Left lung (tissue), 10 donors: ENCODE results near the gene CCBE1. TPM values are rescaled to one million over a fixed set of nuclear protein-coding genes. Genes with fewer than 3 reads are reported as not detected.
A peak's percentile ranks its signal among the peaks of the same experiment; 100 is the strongest.
"Not testable (repeated sequence)": the region's sequence is repeated elsewhere in the genome, so short reads cannot be mapped to it uniquely, and the experiment has no call there.

ENCODE experiments used
- ATAC-seq: fragments of 200-7000 bp; cut with Tn5 transposase; one replicate; pipeline ENCODE4 v1.9.1; 2020; ENCODE audit warnings: moderate library complexity
- DNase-seq, 4 donors: peaks; one replicate each; pipeline ENCODE4 v3.0.0-alpha.2; 2013 to 2020
- H3K27ac ChIP-seq, 2 donors: fragments of 200-600 bp; sonication (generic) in 1 of 2; one replicate each; pipeline versions ENCODE4 v1.5.0 to v1.8.0; 2020 to 2021
- H3K27me3 ChIP-seq, 2 donors: fragments of 200-600 bp; sonication (generic) in 1 of 2; one replicate each; pipeline versions ENCODE4 v1.5.0 to v1.8.0; 2020 to 2021
- H3K36me3 ChIP-seq, 2 donors: fragments of 200-600 bp; sonication (generic) in 1 of 2; one replicate each; pipeline versions ENCODE4 v1.5.0 to v1.8.0; 2020 to 2021
- H3K4me1 ChIP-seq, 2 donors: fragments of 200-600 bp; one replicate each; pipeline ENCODE4 v1.8.0; 2021
- H3K4me3 ChIP-seq, 2 donors: fragments of 200-600 bp; sonication (generic) in 1 of 2; one replicate each; pipeline versions ENCODE4 v1.5.0 to v1.8.0; 2020 to 2021; ENCODE audit warnings: mild to moderate bottlenecking in 1 of 2
- H3K9me3 ChIP-seq, 2 donors: fragments of 200-600 bp; sonication (generic) in 1 of 2; one replicate each; pipeline versions ENCODE4 v1.5.0 to v1.8.0; 2020 to 2021
- intact Hi-C, 2 donors: fragments of 100-400 bp; cut with DNase I; formaldehyde crosslinking; loops; one replicate each; pipeline versions ENCODE4 v1.11.2 to v1.14.2; 2022
- polyA plus RNA-seq, 6 donors: library from polyadenylated mRNA; unstranded; fragments of 120-200 nt; gene quantifications; one replicate each; pipeline ENCODE4 v1.2.1, GENCODE V29; 2013; ENCODE audit not compliant: insufficient read length in 6 of 6
- total RNA-seq, 2 donors: library from RNA; stranded (reverse); fragmentation: NEBNext Ultra II Directional; extraction: Animal tissue kit (Norgen Biotek cat#: 25700); gene quantifications; one replicate each; pipeline ENCODE4 v1.2.1, GENCODE V29; 2021
- TF ChIP-seq, protein P1 (sequence below), 2 donors: fragments of 200-600 bp; sonication (generic) in 1 of 2; IDR thresholded peaks; one replicate each; pipeline versions ENCODE4 v1.5.0 to v1.8.0; 2021; ENCODE audit warnings: antibody characterized with exemption in 2 of 2
- donor health status: DM: no; HTN: yes; CAD: no.
- donor health status: DM: no; HTN: no; CAD: no.

Gene CCBE1
- total and polyA plus RNA-seq, 8 donors: 16.0 to 96.5 (median 84.1) TPM

DNA sequence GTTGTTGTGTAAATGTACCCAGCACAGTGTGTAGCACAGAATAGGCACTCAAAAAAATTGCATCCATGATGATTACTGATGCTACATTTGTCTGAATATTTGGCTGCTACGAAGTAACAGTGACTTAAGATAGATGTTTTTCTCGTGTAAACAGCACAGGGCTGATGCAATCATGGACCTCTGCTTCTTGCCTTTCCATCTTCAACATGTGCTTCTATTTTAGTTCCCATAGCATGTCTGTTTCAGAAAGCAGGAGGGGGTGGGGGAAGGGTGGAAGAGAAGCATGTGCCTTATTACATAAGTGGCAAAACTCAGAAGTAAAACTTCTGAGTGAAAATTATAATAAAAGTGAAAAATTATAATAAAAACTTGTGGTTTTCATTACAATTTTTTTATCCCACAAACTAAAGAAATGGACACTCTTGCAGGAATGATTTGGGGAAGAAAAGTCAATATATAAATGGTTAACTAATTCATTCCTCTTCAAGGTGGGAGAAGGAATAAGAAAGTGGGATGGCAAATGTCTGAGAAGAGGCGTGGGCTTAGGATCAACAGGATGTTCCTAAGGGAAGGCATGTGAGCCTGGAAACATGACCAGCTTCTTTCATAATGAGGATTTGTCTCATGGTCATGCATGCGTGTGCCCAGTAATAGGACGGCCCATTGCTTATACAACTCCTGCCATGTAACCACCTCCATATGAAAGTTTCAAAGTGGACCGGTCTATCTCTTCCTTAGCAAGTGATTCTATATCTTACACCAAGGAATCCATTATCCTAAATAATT is 27.2 kb downstream of the CCBE1 start:
- no peak overlapping the region for H3K4me3 ChIP-seq
- no peaks in the 10 kb centered on the region for H3K27me3 ChIP-seq
- no peak overlapping the region for H3K27ac ChIP-seq
- no peaks in the 10 kb centered on the region for H3K36me3 ChIP-seq
- no peaks in the 10 kb centered on the region for H3K4me1 ChIP-seq
- TF ChIP-seq, protein P1, sequence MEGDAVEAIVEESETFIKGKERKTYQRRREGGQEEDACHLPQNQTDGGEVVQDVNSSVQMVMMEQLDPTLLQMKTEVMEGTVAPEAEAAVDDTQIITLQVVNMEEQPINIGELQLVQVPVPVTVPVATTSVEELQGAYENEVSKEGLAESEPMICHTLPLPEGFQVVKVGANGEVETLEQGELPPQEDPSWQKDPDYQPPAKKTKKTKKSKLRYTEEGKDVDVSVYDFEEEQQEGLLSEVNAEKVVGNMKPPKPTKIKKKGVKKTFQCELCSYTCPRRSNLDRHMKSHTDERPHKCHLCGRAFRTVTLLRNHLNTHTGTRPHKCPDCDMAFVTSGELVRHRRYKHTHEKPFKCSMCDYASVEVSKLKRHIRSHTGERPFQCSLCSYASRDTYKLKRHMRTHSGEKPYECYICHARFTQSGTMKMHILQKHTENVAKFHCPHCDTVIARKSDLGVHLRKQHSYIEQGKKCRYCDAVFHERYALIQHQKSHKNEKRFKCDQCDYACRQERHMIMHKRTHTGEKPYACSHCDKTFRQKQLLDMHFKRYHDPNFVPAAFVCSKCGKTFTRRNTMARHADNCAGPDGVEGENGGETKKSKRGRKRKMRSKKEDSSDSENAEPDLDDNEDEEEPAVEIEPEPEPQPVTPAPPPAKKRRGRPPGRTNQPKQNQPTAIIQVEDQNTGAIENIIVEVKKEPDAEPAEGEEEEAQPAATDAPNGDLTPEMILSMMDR (IDR thresholded peaks at IDR 0.05): no peak
- ATAC-seq (no peak), DNase-seq (no peak)
- intact Hi-C loops: no loop called here
- no peaks in the 10 kb centered on the region for H3K9me3 ChIP-seq

DNA sequence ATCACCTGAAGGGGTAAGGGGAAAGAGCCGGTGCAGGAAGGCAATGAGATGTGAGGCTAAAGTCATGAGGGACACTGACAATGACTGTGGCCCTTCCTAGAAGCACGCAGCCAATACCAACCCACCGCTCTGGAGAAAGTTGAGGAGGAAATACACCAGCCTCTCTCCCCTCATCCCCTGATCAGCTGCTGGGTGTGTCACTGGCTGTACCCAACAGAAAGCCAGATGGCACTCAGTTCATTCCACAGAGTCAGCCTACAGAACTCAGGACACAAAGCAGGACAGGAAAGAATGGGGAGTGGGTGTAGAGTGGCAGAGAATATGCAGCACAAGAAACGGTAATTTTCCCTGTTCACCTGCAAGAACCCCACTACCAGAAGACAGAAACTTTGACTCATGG is 29.7 kb downstream of the CCBE1 start:
- TF ChIP-seq, protein P1 (IDR thresholded peaks at IDR 0.05): no peak
- Histone ChIP-seq H3K4me3 (no peak overlapping the region), H3K27ac (no peak overlapping the region), H3K36me3 (no peaks in the 10 kb centered on the region), H3K4me1 (no peaks in the 10 kb centered on the region), H3K27me3 (no peaks in the 10 kb centered on the region), H3K9me3 (no peaks in the 10 kb centered on the region)
- ATAC-seq (no peak), DNase-seq (no peak)
- intact Hi-C loops: no loop called here

DNA sequence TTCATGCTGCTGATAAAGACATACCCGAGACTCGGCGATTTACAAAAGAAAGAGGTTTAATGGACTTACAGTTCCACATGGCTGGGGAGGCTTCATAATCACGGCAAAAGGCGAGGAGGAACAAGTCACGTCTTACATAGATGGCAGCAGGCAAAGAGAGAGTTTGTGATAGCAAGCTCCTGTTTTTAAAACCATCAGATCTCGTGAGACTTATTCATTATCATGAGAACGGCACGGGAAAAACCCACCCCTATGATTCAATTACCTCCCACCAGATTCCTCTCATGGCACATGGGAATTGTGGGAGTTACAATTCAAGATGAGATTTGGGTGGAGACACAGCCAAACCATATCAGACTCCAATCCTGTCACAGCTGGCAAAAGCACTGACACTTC is 31.2 kb downstream of the CCBE1 start:
- H3K27ac ChIP-seq: peak overlapping the region in 1 of 2 donors; percentile 47
- not testable (repeated sequence) for ATAC-seq

GRCh38 chr18:59665057-59666006 is 31.9 kb downstream of the CCBE1 start:
- Histone ChIP-seq H3K4me1 (no peaks in the 10 kb centered on the region), H3K4me3 (no peak overlapping the region), H3K27me3 (no peaks in the 10 kb centered on the region), H3K36me3 (no peaks in the 10 kb centered on the region), H3K27ac (peak overlapping the region in 1 of 2 donors; percentile 47), H3K9me3 (no peaks in the 10 kb centered on the region)
- intact Hi-C loops: no loop called here
- TF ChIP-seq, protein P1 (IDR thresholded peaks at IDR 0.05): no peak
- DNase-seq (no peak), ATAC-seq (peak; percentile 33)

More for the DNA sequence above, 31.2 kb downstream of the CCBE1 start:
- H3K9me3 ChIP-seq, intact Hi-C loops, H3K27me3 ChIP-seq, H3K4me1 ChIP-seq, DNase-seq, H3K36me3 ChIP-seq, H3K4me3 ChIP-seq: not testable (repeated sequence)

DNA sequence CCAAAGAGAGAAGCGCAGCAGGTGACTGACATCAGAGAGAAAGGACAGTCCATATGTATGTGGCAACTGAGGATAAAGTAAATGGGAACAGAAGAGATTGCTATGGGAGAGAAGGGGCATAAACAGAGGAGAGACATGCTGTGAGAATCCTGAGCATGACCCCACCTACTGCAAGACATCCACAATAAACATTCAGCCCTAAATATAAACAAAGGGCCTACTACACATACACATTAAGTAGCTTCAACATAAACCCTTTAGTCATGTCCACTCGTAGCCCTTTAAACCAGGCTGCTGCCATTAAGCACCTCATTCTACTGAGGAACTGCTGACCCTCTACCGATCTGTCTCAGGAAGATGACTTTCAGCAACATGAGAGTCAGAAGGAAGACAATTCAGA is 32.9 kb downstream of the CCBE1 start:
- no peak overlapping the region for H3K4me3 ChIP-seq
- no peak overlapping the region for H3K27ac ChIP-seq
- TF ChIP-seq, protein P1 (IDR thresholded peaks at IDR 0.05): no peak
- ATAC-seq (no peak), DNase-seq (no peak)
- no peaks in the 10 kb centered on the region for H3K36me3 ChIP-seq
- H3K4me1 ChIP-seq: no peaks in the 10 kb centered on the region
- H3K9me3 ChIP-seq: no peaks in the 10 kb centered on the region
- intact Hi-C loops: no loop called here
- no peaks in the 10 kb centered on the region for H3K27me3 ChIP-seq
